Naive thymus-derived CD4-positive, alpha-beta T cell (primary cell): ENCODE data around the gene MRPL18. TPM values are rescaled to one million over a fixed set of nuclear protein-coding genes. Genes with fewer than 3 reads are reported as not detected.

Experiments
- ATAC-seq: fragments of 150-1000 bp; cut with Tn5 transposase; 2 replicates; pipeline ENCODE4 v1.10.0; 2021; ENCODE audit warnings: mild to moderate bottlenecking, moderate library complexity
- CTCF ChIA-PET: fragments of 350-600 bp; sonication (Branson Sonifier 250); formaldehyde crosslinking; loops from one replicate; lab custom pipeline; 2021; ENCODE audit warnings: antibody characterized with exemption; lab: Charles Lee
- POLR2A ChIA-PET: fragments of 350-600 bp; sonication (Branson Sonifier 250); formaldehyde crosslinking; loops from one replicate; lab custom pipeline; 2021; ENCODE audit warnings: antibody characterized with exemption, inconsistent platforms; lab: Charles Lee
- DNase-seq, 9 donors: peaks; one replicate each; pipeline versions ENCODE4 v3.0.0 to v3.0.0-alpha.2; 2020 to 2022; ENCODE audit warnings: mixed read lengths in 1 of 9
- H3K27ac ChIP-seq: one replicate; pipeline ENCODE4 v1.7.0; 2013; ENCODE audit warnings: mild to moderate bottlenecking, low read depth, low read length, moderate library complexity
- H3K27me3 ChIP-seq, 2 donors: one replicate each; pipeline ENCODE4 v1.7.0; 2013; ENCODE audit warnings: low read length in 2 of 2, mild to moderate bottlenecking in 2 of 2, moderate library complexity in 2 of 2; ENCODE audit not compliant: control insufficient read depth in 2 of 2, insufficient read depth in 2 of 2
- H3K36me3 ChIP-seq, 3 experiments: 1 replicate in 2 of 3; 2 replicates in 1 of 3; pipeline ENCODE4 v1.7.0; 2013; ENCODE audit warnings: low read length in 3 of 3, mild to moderate bottlenecking in 3 of 3, moderate library complexity in 1 of 3; ENCODE audit not compliant: insufficient read depth in 3 of 3, control insufficient read depth in 2 of 3
- H3K4me1 ChIP-seq, 2 donors: one replicate each; pipeline ENCODE4 v1.7.0; 2013; ENCODE audit warnings: low read length in 2 of 2, mild to moderate bottlenecking in 2 of 2, moderate library complexity in 1 of 2; ENCODE audit not compliant: control insufficient read depth in 2 of 2, insufficient read depth in 2 of 2
- H3K4me3 ChIP-seq: 2 replicates; pipeline ENCODE4 v1.7.0; 2013; ENCODE audit warnings: mild to moderate bottlenecking, low read length
- H3K9me3 ChIP-seq, 3 experiments: 1 replicate in 2 of 3; 2 replicates in 1 of 3; pipeline ENCODE4 v1.7.0; 2013; ENCODE audit warnings: low read length in 3 of 3; ENCODE audit not compliant: control insufficient read depth in 2 of 3
- H3K27ac Mint-ChIP-seq, 9 donors: one replicate each; pipeline ENCODE4 v1.8.0; 2020 to 2022; ENCODE audit warnings: mixed read lengths in 9 of 9, mild to moderate bottlenecking in 8 of 9, moderate library complexity in 5 of 9, inconsistent platforms in 2 of 9
- H3K27me3 Mint-ChIP-seq, 5 donors: one replicate each; pipeline ENCODE4 v1.8.0; 2021 to 2022; ENCODE audit warnings: mixed read lengths in 5 of 5, mild to moderate bottlenecking in 1 of 5
- H3K36me3 Mint-ChIP-seq, 5 donors: one replicate each; pipeline ENCODE4 v1.8.0; 2020 to 2022; ENCODE audit warnings: mixed read lengths in 5 of 5, mild to moderate bottlenecking in 3 of 5, inconsistent platforms in 1 of 5
- H3K4me1 Mint-ChIP-seq, 7 donors: one replicate each; pipeline ENCODE4 v1.8.0; 2020 to 2022; ENCODE audit warnings: mixed read lengths in 7 of 7, mild to moderate bottlenecking in 3 of 7, inconsistent platforms in 1 of 7
- H3K4me3 Mint-ChIP-seq, 10 donors: one replicate each; pipeline ENCODE4 v1.8.0; 2020 to 2022; ENCODE audit warnings: mild to moderate bottlenecking in 10 of 10, mixed read lengths in 10 of 10, moderate library complexity in 6 of 10, inconsistent platforms in 2 of 10
- H3K9me3 Mint-ChIP-seq, 11 donors: one replicate each; pipeline ENCODE4 v1.8.0; 2020 to 2022; ENCODE audit warnings: mixed read lengths in 11 of 11, mild to moderate bottlenecking in 4 of 11, inconsistent platforms in 1 of 11, moderate library complexity in 1 of 11
- intact Hi-C, 2 donors: fragments of 100-400 bp; cut with micrococcal nuclease; formaldehyde crosslinking; loops; one replicate each; pipeline ENCODE4 v1.15.1; 2023
- polyA plus RNA-seq, 2 donors: library from polyadenylated mRNA; unstranded; fragments of 300-500 nt; fragmentation: Illumina TruSeq; gene quantifications; one replicate each; pipeline ENCODE4 v1.2.3, GENCODE V29; 2021
- total RNA-seq, 6 experiments: library from RNA in 5 of 6; stranded (reverse) in 5 of 6; gene quantifications; 1 replicate in 5 of 6; 2 replicates in 1 of 6; pipeline ENCODE4 v1.2.3 and lab custom pipeline; 2021 to 2026

Gene MRPL18
- total and polyA plus RNA-seq, 7 experiments from 2014 or later: 18.8 to 122 (median 39.8) TPM

DNA sequence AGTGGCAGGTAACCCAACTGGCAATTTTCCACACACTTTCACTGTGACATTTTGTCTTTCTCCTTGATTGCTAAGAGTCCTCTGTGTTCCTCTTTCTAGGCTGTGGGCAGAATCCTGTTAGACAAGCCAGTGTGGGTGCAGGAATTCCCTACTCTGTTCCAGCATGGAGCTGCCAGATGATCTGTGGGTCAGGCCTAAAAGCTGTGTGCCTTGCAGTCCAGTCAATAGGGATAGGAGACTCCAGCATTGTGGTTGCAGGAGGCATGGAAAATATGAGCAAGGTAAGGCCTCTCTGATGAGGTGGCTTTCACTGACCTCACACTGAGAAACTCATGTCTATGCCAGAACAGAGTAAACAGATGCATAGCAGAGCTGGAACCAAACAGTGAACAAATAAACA, 23.4 kb upstream of the MRPL18 start:
- Histone ChIP-seq H3K36me3 (peaks cover 0 to 57% (median 12%) of the 10 kb centered on the region in 3 experiments), H3K27ac (no peak overlapping the region), H3K9me3 (no peaks in the 10 kb centered on the region), H3K4me3 (no peak overlapping the region), H3K4me1 (peaks cover 6 to 9% of the 10 kb centered on the region in 2 donors), H3K27me3 (no peaks in the 10 kb centered on the region)
- ChIA-PET POLR2A (interaction anchor here (8.3 kb wide), 1 partner anchor 22 kb away, joined by 101 read pairs; the partner anchor contains the start of genes MRPL18 and TCP1), CTCF (interaction anchor here (1.0 kb wide), 1 partner anchor 23 kb away, joined by 3 read pairs; the partner anchor contains the start of genes MRPL18 and TCP1)
- H3K4me3 Mint-ChIP-seq: no peak overlapping the region
- H3K36me3 Mint-ChIP-seq: peaks cover 13 to 58% (median 41%) of the 10 kb centered on the region in 5 donors
- no peak for DNase-seq
- intact Hi-C loops: no loop called here
- no peak for ATAC-seq
- H3K27me3 Mint-ChIP-seq: no peaks in the 10 kb centered on the region
- peaks cover 11 to 29% (median 14%) of the 10 kb centered on the region in 7 donors for H3K4me1 Mint-ChIP-seq
- peaks cover 0 to 11% (median 0%) of the 10 kb centered on the region in 11 donors for H3K9me3 Mint-ChIP-seq
- peak overlapping the region in 1 of 9 donors; percentile 55 for H3K27ac Mint-ChIP-seq

DNA sequence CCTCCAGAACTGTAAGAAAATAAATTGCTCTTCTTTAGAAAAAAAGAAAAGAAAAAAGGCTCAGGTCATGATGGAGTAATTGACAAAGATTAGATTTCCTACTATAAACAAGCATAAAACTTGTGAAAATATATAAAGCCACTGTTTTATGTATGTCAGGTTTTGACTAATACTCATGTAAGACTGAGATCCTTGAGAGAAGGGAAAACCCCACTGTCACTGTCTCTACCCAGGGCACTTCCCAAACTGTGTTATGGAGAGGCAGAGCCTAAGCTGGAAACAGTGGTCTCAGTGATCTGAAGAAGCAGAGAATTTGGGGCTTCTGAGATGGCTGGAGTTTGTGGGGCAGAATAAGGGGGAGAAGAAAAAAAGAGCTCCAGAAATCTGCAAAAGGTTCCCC, 20.8 kb upstream of the MRPL18 start:
- peaks cover 0 to 57% (median 12%) of the 10 kb centered on the region in 3 experiments for H3K36me3 ChIP-seq
- no peaks in the 10 kb centered on the region for H3K4me1 ChIP-seq
- Mint-ChIP-seq H3K9me3 (peaks cover 0 to 11% (median 0%) of the 10 kb centered on the region in 11 donors), H3K4me1 (peaks cover 4 to 22% (median 5%) of the 10 kb centered on the region in 7 donors), H3K4me3 (no peak overlapping the region), H3K27me3 (no peaks in the 10 kb centered on the region), H3K27ac (no peak overlapping the region), H3K36me3 (peaks cover 13 to 68% (median 45%) of the 10 kb centered on the region in 5 donors)
- CTCF ChIA-PET: no interaction called here
- no peak overlapping the region for H3K4me3 ChIP-seq
- intact Hi-C loops: no loop called here
- no peak overlapping the region for H3K27ac ChIP-seq
- ATAC-seq: no peak
- no peaks in the 10 kb centered on the region for H3K9me3 ChIP-seq
- DNase-seq: no peak
- POLR2A ChIA-PET: interaction anchor here (1.2 to 2.0 kb wide), 5 partner anchors 10 to 43 kb away, joined by 3 to 7 read pairs (median 4); partner anchors contain the start of gene MRPL18
- no peaks in the 10 kb centered on the region for H3K27me3 ChIP-seq

DNA sequence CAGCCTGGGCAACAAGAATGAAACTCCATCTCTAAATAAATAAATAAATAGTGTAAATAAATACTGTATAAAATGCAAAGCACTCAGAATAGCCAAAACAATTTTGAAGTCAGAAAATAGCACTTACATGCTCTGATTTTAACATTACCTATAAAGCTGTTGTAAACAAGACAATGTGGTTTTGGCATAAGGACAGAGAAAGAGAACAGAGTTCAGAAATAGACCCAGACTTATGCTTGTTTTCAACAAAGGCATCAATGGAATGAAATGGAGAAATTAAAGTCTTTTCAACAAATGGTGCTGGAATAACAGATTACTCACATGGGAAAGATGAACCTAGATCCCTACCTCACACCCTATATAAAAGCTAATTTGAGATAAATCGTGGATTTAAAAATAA, 18.1 kb upstream of the MRPL18 start:
- DNase-seq (no peak), ATAC-seq (no peak)
- Histone ChIP-seq H3K36me3 (peaks cover 0 to 67% (median 10%) of the 10 kb centered on the region in 3 experiments), H3K27ac (no peak overlapping the region), H3K4me1 (no peaks in the 10 kb centered on the region), H3K4me3 (no peak overlapping the region), H3K9me3 (no peaks in the 10 kb centered on the region), H3K27me3 (no peaks in the 10 kb centered on the region)
- CTCF ChIA-PET: no interaction called here
- intact Hi-C loops: no loop called here
- Mint-ChIP-seq H3K4me1 (peaks cover 0 to 11% (median 0%) of the 10 kb centered on the region in 7 donors), H3K27me3 (no peaks in the 10 kb centered on the region), H3K27ac (no peak overlapping the region), H3K36me3 (peaks cover 17 to 65% (median 41%) of the 10 kb centered on the region in 5 donors), H3K4me3 (no peak overlapping the region), H3K9me3 (peaks cover 0 to 11% (median 0%) of the 10 kb centered on the region in 11 donors)
- POLR2A ChIA-PET: interaction anchor here (0.9 to 1.4 kb wide), 3 partner anchors 11 to 18 kb away, joined by 4 to 5 read pairs (median 4); partner anchors contain the start of genes ACAT2, MRPL18 and TCP1

DNA sequence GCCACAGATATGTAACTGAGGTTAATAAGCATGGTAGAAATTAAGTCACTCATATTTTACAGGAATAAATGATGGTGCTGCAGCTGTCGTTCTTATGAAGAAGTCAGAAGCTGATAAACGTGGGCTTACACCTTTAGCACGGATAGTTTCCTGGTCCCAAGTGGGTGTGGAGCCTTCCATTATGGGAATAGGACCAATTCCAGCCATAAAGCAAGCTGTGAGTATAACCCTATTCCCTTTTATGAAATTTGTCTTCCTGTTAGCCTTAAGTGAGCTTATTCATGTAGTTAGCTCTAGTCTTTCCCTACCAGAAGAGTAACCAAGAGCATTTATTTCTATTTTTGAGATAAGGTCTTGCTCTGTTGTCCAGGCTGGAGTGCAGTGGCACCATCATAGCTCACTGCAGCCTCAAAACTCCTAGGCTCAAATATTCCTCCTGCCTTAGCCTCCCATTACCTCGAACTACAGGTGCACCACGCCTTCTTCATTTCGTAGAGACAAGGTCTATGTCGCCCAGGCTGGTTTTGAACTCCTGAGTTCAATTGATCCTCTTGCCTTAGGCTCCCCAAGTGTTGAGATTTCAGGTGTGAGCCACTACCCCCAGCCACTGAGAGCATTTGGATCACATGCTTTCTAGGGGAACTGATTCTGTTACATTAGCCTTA, 12.9 kb upstream of the MRPL18 start:
- H3K27me3 Mint-ChIP-seq: no peaks in the 10 kb centered on the region
- ATAC-seq (no peak), DNase-seq (no peak)
- H3K4me3 Mint-ChIP-seq: no peak overlapping the region
- Histone ChIP-seq H3K27ac (no peak overlapping the region), H3K4me3 (no peak overlapping the region), H3K36me3 (peaks cover 19 to 81% (median 22%) of the 10 kb centered on the region in 3 experiments), H3K27me3 (no peaks in the 10 kb centered on the region), H3K9me3 (no peaks in the 10 kb centered on the region), H3K4me1 (peaks cover 0 to 2% of the 10 kb centered on the region in 2 donors)
- H3K36me3 Mint-ChIP-seq: peaks cover 10 to 54% (median 29%) of the 10 kb centered on the region in 5 donors
- ChIA-PET POLR2A (no interaction called here), CTCF (no interaction called here)
- peaks cover 7 to 20% (median 8%) of the 10 kb centered on the region in 7 donors for H3K4me1 Mint-ChIP-seq
- intact Hi-C loops: no loop called here
- peak overlapping the region in 5 of 9 donors; percentile 12 to 79 (median 45) for H3K27ac Mint-ChIP-seq
- no peaks in the 10 kb centered on the region for H3K9me3 Mint-ChIP-seq

DNA sequence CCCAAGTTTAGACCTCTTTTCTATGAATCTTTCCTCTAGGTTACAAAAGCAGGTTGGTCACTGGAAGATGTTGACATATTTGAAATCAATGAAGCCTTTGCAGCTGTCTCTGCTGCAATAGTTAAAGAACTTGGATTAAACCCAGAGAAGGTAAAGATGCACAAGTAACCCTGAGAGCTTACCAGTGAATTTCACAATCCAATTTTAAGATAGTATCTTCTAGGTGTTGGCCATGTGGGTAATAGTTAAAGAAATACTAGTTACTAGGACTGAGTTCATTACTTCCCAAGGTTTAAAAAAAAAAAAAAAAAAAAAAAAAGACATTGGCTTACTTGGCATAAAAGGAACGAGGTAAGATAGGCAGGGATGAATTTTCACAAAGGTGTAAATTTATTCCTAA, 12.1 kb upstream of the MRPL18 start:
- intact Hi-C loops: no loop called here
- H3K9me3 Mint-ChIP-seq: no peaks in the 10 kb centered on the region
- H3K4me1 ChIP-seq: peaks cover 0 to 7% of the 10 kb centered on the region in 2 donors
- no peaks in the 10 kb centered on the region for H3K27me3 Mint-ChIP-seq
- ChIA-PET CTCF (no interaction called here), POLR2A (no interaction called here)
- peaks cover 13 to 28% (median 16%) of the 10 kb centered on the region in 7 donors for H3K4me1 Mint-ChIP-seq
- no peaks in the 10 kb centered on the region for H3K27me3 ChIP-seq
- H3K36me3 ChIP-seq: peaks cover 19 to 88% (median 29%) of the 10 kb centered on the region in 3 experiments
- H3K27ac Mint-ChIP-seq: peak overlapping the region in 5 of 9 donors; percentile 14 to 64 (median 59)
- peaks cover 17 to 60% (median 36%) of the 10 kb centered on the region in 5 donors for H3K36me3 Mint-ChIP-seq
- no peak overlapping the region for H3K4me3 ChIP-seq
- ATAC-seq (no peak), DNase-seq (no peak)
- H3K9me3 ChIP-seq: no peaks in the 10 kb centered on the region
- H3K27ac ChIP-seq: no peak overlapping the region
- no peak overlapping the region for H3K4me3 Mint-ChIP-seq

DNA sequence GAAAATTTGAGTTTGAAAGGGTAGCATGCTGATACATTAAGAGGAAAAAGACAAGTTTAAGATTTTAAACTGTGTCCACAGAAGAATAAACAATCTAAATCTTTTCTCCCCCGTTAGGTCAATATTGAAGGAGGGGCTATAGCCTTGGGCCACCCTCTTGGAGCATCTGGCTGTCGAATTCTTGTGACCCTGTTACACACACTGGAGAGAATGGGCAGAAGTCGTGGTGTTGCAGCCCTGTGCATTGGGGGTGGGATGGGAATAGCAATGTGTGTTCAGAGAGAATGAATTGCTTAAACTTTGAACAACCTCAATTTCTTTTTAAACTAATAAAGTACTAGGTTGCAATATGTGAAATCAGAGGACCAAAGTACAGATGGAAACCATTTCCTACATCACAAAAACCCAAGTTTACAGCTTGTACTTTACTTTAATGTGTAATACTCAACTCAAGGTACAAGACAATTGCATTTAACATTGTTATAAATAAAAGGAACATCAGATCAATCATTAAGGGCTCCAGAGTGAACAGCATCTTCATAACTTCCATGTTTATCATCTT, 11.6 kb upstream of the MRPL18 start:
- Mint-ChIP-seq H3K27ac (peak overlapping the region in 4 of 9 donors; percentile 14 to 64 (median 60)), H3K36me3 (peaks cover 17 to 65% (median 38%) of the 10 kb centered on the region in 5 donors), H3K27me3 (no peaks in the 10 kb centered on the region), H3K4me1 (peaks cover 13 to 28% (median 20%) of the 10 kb centered on the region in 7 donors), H3K4me3 (no peak overlapping the region), H3K9me3 (no peaks in the 10 kb centered on the region)
- H3K9me3 ChIP-seq: no peaks in the 10 kb centered on the region
- peaks cover 0 to 7% of the 10 kb centered on the region in 2 donors for H3K4me1 ChIP-seq
- no peak overlapping the region for H3K4me3 ChIP-seq
- ATAC-seq (no peak), DNase-seq (no peak)
- peaks cover 19 to 93% (median 29%) of the 10 kb centered on the region in 3 experiments for H3K36me3 ChIP-seq
- ChIA-PET POLR2A (interaction anchor here (1.3 kb wide), 1 partner anchor 17 kb away, joined by 3 read pairs; the partner anchor contains the start of gene ACAT2), CTCF (no interaction called here)
- H3K27me3 ChIP-seq: no peaks in the 10 kb centered on the region
- no peak overlapping the region for H3K27ac ChIP-seq
- intact Hi-C loops: no loop called here
